Thyroid gland (tissue), 4 donors: ENCODE results near the gene FCHSD2. TPM values are rescaled to one million over a fixed set of nuclear protein-coding genes. Genes with fewer than 3 reads are reported as not detected.
A peak's percentile ranks its signal among the peaks of the same experiment; 100 is the strongest.

Experiments used
- DNase-seq, 2 donors: peaks; one replicate each; pipeline ENCODE4 v3.0.0-alpha.2; 2019
- H3K27ac ChIP-seq, 3 donors: fragments of 200-600 bp; sonication (generic); 1 replicate in 2 of 3; 2 replicates in 1 of 3; pipeline ENCODE4 v1.5.1; 2016 to 2019; ENCODE audit warnings: mild to moderate bottlenecking in 1 of 3, moderate library complexity in 1 of 3
- H3K27me3 ChIP-seq: fragments of 200-600 bp; sonication (generic); one replicate; pipeline ENCODE4 v1.5.1; 2019
- H3K36me3 ChIP-seq, 2 donors: fragments of 200-600 bp; sonication (generic); one replicate each; pipeline ENCODE4 v1.5.1; 2016 to 2019
- H3K4me1 ChIP-seq, 2 donors: fragments of 200-600 bp; sonication (generic); one replicate each; pipeline ENCODE4 v1.5.1; 2017 to 2019
- H3K4me3 ChIP-seq, 3 donors: fragments of 200-600 bp; sonication (generic); replicated peaks in 1 of 3; 1 replicate in 2 of 3; 2 replicates in 1 of 3; pipeline ENCODE4 v1.5.1; 2016; ENCODE audit warnings: mild to moderate bottlenecking in 1 of 3
- H3K9me3 ChIP-seq: fragments of 200-600 bp; sonication (generic); one replicate; pipeline ENCODE4 v1.5.1; 2017
- CTCF ChIP-seq, 6 experiments: fragments of 200-600 bp in 3 of 6; fragments of 450-650 bp in 3 of 6; sonication (generic) in 3 of 6; IDR thresholded peaks; one replicate each; pipeline ENCODE4 v1.5.1; 2016 to 2019; ENCODE audit warnings: antibody characterized with exemption in 6 of 6, mild to moderate bottlenecking in 2 of 6, inconsistent platforms in 1 of 6, moderate library complexity in 1 of 6
- POLR2A ChIP-seq, 2 donors: fragments of 450-650 bp; IDR thresholded peaks; one replicate each; pipeline ENCODE4 v1.6.1; 2017; ENCODE audit warnings: antibody characterized with exemption in 2 of 2, mild to moderate bottlenecking in 2 of 2, moderate library complexity in 1 of 2
- WGBS, 2 donors: methylation state at CpG; one replicate each; pipeline ENCODE4 v1.1.5; 2017; 5-methylcytosine and 5-hydroxymethylcytosine counted together
- intact Hi-C: fragments of 100-400 bp; cut with DNase I; formaldehyde crosslinking; loops from one replicate; pipeline ENCODE4 v1.15.1; 2023
- total RNA-seq, 4 donors: library from RNA; depleted of rRNA; stranded (reverse); fragments of >200 nt; gene quantifications; one replicate each; pipeline ENCODE4 v1.2.3, GENCODE V29; 2016

Gene FCHSD2
- total RNA-seq, 4 donors from 2014 or later, result 13.5 to 21.7 (median 16.9) TPM

- Histone ChIP-seq H3K27me3 (no peaks in the 10 kb centered on the region), H3K27ac (no peak overlapping the region), H3K36me3 (no peaks in the 10 kb centered on the region), H3K9me3 (no peaks in the 10 kb centered on the region), H3K4me3 (no peak overlapping the region), H3K4me1 (peaks cover 0 to under 1% of the 10 kb centered on the region in 2 donors)
- intact Hi-C loops, result no loop called here
- TF ChIP-seq POLR2A (IDR thresholded peaks at IDR 0.05) (no peak), CTCF (IDR thresholded peaks at IDR 0.05) (no peak)
- 91 to 93% methylated on average over 3 of the region's 3 CpGs for WGBS, 2 donors
- no peak for DNase-seq
These were observed 182.0 kb downstream of the FCHSD2 start for GRCh38 chr11:72959998-72960731.

- WGBS, 2 donors, result 86 to 91% methylated on average over 2 of the region's 2 CpGs
- Histone ChIP-seq H3K27ac (no peak overlapping the region), H3K36me3 (no peaks in the 10 kb centered on the region), H3K27me3 (no peaks in the 10 kb centered on the region), H3K9me3 (no peaks in the 10 kb centered on the region), H3K4me3 (no peak overlapping the region), H3K4me1 (peaks cover 0 to 6% of the 10 kb centered on the region in 2 donors)
- DNase-seq, result no peak
- intact Hi-C loops, result no loop called here
- TF ChIP-seq CTCF (IDR thresholded peaks at IDR 0.05) (no peak), POLR2A (IDR thresholded peaks at IDR 0.05) (no peak)
These were observed 183.3 kb downstream of the FCHSD2 start for GRCh38 chr11:72958791-72959190.

DNA sequence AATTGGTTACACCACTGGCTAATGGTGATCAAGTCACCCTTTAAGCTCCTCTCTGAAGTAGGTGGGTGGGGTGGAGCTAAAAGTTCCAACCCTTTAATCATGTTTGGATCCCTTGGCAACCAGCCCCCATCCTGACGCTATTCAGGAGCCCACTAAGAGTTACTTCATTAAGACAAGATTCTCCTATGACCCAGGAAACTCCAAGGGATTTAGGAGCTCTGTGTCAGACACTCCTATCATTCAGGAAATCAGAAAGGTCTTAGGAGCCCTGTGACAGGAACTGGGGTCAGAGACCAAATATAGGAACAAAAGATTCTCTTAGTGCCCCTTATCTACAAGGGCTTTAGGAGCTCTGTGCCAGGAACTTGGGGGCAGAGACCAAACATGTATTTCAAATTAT, 186.7 kb downstream of the FCHSD2 start:
- peaks cover 0 to 6% of the 10 kb centered on the region in 2 donors for H3K4me1 ChIP-seq
- no peaks in the 10 kb centered on the region for H3K27me3 ChIP-seq
- no peak for TF ChIP-seq CTCF (IDR thresholded peaks at IDR 0.05)
- H3K4me3 ChIP-seq, result no peak overlapping the region
- no peak for DNase-seq
- H3K36me3 ChIP-seq, result no peaks in the 10 kb centered on the region
- intact Hi-C loops, result no loop called here
- no peaks in the 10 kb centered on the region for H3K9me3 ChIP-seq
- WGBS, 2 donors, result 75 to 80% methylated on average over 1 of the region's 1 CpG
- H3K27ac ChIP-seq, result no peak overlapping the region

GRCh38 chr11:72954860-72955259, 187.3 kb downstream of the FCHSD2 start:
- H3K27me3 ChIP-seq, result no peaks in the 10 kb centered on the region
- H3K36me3 ChIP-seq, result no peaks in the 10 kb centered on the region
- TF ChIP-seq POLR2A (IDR thresholded peaks at IDR 0.05), result no peak
- no peak for TF ChIP-seq CTCF (IDR thresholded peaks at IDR 0.05)
- DNase-seq, result peak; percentile 16 to 23
- H3K4me3 ChIP-seq, result no peak overlapping the region
- intact Hi-C loops, result no loop called here
- no peaks in the 10 kb centered on the region for H3K9me3 ChIP-seq
- H3K27ac ChIP-seq, result no peak overlapping the region
- H3K4me1 ChIP-seq, result peaks cover 0 to 6% of the 10 kb centered on the region in 2 donors
- WGBS, 2 donors, result 47 to 65% methylated on average over 3 of the region's 3 CpGs

DNA sequence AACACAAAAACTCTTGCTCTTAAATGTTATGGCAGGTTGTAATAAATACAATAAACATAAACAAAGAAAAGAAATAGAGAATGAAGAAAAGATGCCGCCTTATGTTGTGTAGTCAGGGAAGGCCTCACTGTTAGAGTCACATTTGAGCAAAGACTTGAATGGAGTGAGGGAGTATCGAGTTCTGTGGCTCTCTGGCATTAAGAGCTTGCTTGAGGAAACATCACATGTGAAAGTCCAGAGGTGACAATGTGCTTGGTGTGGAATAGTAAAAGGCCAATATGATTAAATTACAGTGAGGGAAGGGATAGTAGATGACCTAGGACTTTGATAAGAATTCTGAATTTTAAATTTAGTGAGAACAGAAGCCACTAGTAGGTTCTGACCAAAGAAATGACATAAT, 188.5 kb downstream of the FCHSD2 start:
- WGBS, 2 donors, result 98% methylated on average over 2 of the region's 2 CpGs
- intact Hi-C loops, result no loop called here
- peaks cover 0 to 6% of the 10 kb centered on the region in 2 donors for H3K4me1 ChIP-seq
- TF ChIP-seq POLR2A (IDR thresholded peaks at IDR 0.05), result no peak
- no peak for TF ChIP-seq CTCF (IDR thresholded peaks at IDR 0.05)
- H3K9me3 ChIP-seq, result no peaks in the 10 kb centered on the region
- H3K36me3 ChIP-seq, result no peaks in the 10 kb centered on the region
- no peak for DNase-seq
- no peak overlapping the region for H3K4me3 ChIP-seq
- no peaks in the 10 kb centered on the region for H3K27me3 ChIP-seq
- no peak overlapping the region for H3K27ac ChIP-seq
